Left renal cortex interstitium (tissue), 4 donors: ENCODE measurements around the gene CREBL2. TPM values are rescaled to one million over a fixed set of nuclear protein-coding genes. Genes with fewer than 3 reads are reported as not detected.
"Not testable (repeated sequence)": the region's sequence is repeated elsewhere in the genome, so short reads cannot be mapped to it uniquely, and the experiment has no call there.

Experiments
- DNase-seq, 4 donors: peaks; one replicate each; pipeline ENCODE4 v3.0.0-alpha.2; 2013; ENCODE audit warnings: low read depth in 4 of 4, low spot score in 2 of 4, missing footprints in 1 of 4
- polyA plus RNA-seq, 4 donors: library from polyadenylated mRNA; unstranded; fragments of 120-200 nt; gene quantifications; one replicate each; pipeline ENCODE4 v1.2.1, GENCODE V29; 2013; ENCODE audit not compliant: insufficient read length in 4 of 4

The CREBL2 gene
- polyA plus RNA-seq, 4 donors, result 30.8 to 38.8 (median 33.6) TPM

GRCh38 chr12:12595929-12596328 lies 15.7 kb upstream of the CREBL2 start:
- not testable (repeated sequence) for DNase-seq

- DNase-seq, result not testable (repeated sequence)
These were observed 15.1 kb upstream of the CREBL2 start for GRCh38 chr12:12596598-12596997.

GRCh38 chr12:12598864-12599263 lies 12.8 kb upstream of the CREBL2 start:
- DNase-seq, result no peak

- DNase-seq, result no peak
These were observed 11.7 kb upstream of the CREBL2 start for GRCh38 chr12:12599750-12600643.

- no peak for DNase-seq
These were observed 11.0 kb upstream of the CREBL2 start for GRCh38 chr12:12600659-12601058.

GRCh38 chr12:12604740-12605139 lies 6.9 kb upstream of the CREBL2 start:
- no peak for DNase-seq

GRCh38 chr12:12606781-12607589 lies 4.7 kb upstream of the CREBL2 start:
- no peak for DNase-seq

- DNase-seq, result no peak
These were observed 3.1 kb upstream of the CREBL2 start for GRCh38 chr12:12608557-12608957.

GRCh38 chr12:12609692-12610091 lies 2.0 kb upstream of the CREBL2 start:
- DNase-seq, result no peak

GRCh38 chr12:12610711-12611110 lies 965 bp upstream of the CREBL2 start:
- no peak for DNase-seq

- DNase-seq, result peak in 1 of 4 donors; percentile 29
These were observed 682 bp downstream of the CREBL2 start for GRCh38 chr12:12612358-12612757.

- no peak for DNase-seq
These were observed 1.7 kb downstream of the CREBL2 start for GRCh38 chr12:12613344-12613743.

- DNase-seq, result no peak
These were observed 2.7 kb downstream of the CREBL2 start for GRCh38 chr12:12614342-12614741.

GRCh38 chr12:12616512-12617310 lies 5.0 kb downstream of the CREBL2 start:
- DNase-seq, result no peak

- not testable (repeated sequence) for DNase-seq
These were observed 6.4 kb downstream of the CREBL2 start for GRCh38 chr12:12618064-12618463.

- no peak for DNase-seq
These were observed 9.1 kb downstream of the CREBL2 start for GRCh38 chr12:12620730-12621315.

GRCh38 chr12:12622418-12622817 lies 10.7 kb downstream of the CREBL2 start:
- DNase-seq, result no peak

GRCh38 chr12:12624498-12624992 lies 12.9 kb downstream of the CREBL2 start:
- DNase-seq, result no peak

- DNase-seq, result no peak
These were observed 14.8 kb downstream of the CREBL2 start for GRCh38 chr12:12626471-12626870.

- no peak for DNase-seq
These were observed 15.7 kb downstream of the CREBL2 start for GRCh38 chr12:12627308-12627827.
